GM12873 (cell line): Measurements from ENCODE around the gene RPA3.

Source experiments
- TF ChIP-seq, protein P1 (sequence below): IDR thresholded peaks from 2 replicates; pipeline ENCODE4 v1.5.1; 2012; ENCODE audit warnings: low read depth, mild to moderate bottlenecking, moderate library complexity, low read length, control low read depth; ENCODE audit not compliant: insufficient read depth; ENCODE audit errors: missing control alignments

RPA3 gene

DNA sequence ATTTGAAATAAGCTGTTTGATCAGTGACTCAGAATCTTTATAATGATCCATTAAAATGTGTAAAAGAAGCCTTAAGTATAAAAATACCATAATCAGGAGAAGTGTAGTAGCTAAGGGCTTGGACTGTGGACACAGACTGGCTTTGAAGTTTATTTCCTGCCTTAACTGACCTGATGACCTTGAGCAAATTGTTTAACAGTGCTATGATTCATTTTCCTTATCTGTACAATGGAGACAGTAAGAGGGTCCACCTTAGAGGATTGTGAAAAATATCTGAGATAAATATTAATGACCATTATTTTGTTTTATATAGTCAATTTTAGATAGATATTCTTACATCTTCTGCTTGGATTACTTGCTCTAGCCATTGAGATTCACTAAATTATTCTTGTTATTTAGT is 13.3 kb upstream of the RPA3 start:
- TF ChIP-seq, protein P1, sequence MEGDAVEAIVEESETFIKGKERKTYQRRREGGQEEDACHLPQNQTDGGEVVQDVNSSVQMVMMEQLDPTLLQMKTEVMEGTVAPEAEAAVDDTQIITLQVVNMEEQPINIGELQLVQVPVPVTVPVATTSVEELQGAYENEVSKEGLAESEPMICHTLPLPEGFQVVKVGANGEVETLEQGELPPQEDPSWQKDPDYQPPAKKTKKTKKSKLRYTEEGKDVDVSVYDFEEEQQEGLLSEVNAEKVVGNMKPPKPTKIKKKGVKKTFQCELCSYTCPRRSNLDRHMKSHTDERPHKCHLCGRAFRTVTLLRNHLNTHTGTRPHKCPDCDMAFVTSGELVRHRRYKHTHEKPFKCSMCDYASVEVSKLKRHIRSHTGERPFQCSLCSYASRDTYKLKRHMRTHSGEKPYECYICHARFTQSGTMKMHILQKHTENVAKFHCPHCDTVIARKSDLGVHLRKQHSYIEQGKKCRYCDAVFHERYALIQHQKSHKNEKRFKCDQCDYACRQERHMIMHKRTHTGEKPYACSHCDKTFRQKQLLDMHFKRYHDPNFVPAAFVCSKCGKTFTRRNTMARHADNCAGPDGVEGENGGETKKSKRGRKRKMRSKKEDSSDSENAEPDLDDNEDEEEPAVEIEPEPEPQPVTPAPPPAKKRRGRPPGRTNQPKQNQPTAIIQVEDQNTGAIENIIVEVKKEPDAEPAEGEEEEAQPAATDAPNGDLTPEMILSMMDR: no peak

DNA sequence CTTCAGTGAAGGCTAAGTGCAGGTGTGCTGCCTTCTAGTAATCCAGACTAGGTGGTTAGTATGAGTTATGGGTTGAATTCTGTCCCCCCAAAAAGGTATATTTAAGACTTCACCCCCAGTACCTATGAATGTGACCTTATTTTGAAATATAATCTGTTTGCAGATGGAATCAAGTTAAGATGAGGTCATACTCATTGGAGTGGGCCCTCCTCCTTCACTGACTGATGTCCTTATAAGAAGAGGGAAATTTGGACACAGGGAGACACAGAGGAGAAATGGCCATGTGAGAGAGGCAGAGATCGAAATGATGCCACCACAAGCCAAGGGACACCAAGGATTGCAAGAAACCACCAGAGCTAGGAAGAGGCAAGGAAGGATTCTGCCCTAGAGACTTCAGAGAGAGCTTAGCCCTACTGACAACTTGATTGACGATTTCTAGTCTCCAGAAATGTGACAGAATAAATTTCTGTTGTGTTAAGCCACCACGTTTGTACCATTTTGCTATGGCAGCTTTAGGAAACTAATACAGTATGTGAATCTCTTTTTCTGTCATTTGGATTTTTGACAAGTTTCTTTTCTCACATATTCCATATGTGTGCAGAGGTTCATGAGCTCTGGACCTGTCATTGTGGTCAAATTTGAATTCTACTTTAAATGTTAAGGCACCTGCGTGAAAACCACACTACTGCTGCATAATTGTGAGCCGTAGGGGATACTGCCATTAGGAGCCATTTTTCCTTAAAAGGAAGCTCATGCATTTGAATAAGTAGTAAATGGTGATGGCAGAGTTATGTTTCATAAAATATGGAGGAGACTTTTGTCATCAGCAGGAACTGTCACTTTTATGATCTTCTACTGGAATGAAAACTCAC is 2.6 kb upstream of the RPA3 start:
- TF ChIP-seq, protein P1: no peak

DNA sequence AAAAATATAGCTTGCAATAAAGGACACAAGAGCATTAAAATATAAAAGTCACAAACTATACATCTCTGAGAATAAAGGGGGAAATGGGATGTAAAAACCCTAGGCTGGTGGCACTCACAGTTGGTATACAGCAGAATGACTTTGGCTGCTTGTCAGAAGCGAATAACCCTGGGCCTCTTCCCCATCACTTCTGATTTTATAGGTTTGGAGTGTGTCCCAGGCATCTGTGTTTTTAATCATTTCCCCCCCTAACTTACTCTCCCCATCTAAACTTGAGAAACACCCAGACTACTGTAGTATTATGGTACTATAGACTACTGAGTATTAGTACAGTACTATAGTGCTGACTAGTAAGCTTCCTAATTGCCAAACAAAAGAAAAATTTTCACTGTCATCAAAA is 1.8 kb upstream of the RPA3 start:
- TF ChIP-seq, protein P1: no peak

DNA sequence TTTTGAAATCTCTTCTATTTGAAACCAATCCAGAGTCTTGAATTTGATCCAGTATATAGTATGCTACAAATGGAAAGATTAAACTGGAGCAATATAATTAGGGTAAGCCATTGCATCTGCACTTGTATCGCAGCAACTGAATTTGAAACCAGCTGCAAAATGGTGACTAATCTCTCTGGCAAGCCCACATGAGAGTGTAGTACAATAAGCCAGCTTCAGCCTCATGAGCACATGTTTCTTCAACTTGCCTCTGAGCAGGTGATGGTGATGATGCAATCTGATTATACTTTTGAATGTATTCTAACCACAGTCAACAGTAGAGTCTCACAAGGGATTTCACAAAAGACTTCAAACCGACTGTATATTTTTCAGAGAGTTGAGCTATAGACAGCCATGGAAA is 829 bp upstream of the RPA3 start:
- TF ChIP-seq, protein P1: no peak

DNA sequence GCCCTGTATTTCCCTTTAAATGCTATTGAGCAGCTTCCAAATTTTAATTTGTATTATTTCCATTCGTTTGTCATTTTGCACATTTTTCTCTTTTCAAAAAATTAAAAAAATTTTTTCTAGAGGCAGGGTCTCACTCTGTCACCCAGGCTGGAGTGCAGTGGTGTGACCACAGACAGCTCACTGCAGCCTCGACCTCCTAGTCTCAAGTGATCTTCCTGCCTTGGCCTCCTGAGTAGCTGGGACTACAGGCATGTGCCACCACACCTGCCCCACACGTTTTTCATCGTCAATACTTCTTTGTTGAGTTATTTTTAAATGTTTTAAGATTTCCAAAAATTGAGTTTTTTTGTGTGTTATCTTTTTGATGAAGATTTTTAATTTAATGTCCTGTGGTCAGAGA is 4.7 kb downstream of the RPA3 start:
- TF ChIP-seq, protein P1: no peak

DNA sequence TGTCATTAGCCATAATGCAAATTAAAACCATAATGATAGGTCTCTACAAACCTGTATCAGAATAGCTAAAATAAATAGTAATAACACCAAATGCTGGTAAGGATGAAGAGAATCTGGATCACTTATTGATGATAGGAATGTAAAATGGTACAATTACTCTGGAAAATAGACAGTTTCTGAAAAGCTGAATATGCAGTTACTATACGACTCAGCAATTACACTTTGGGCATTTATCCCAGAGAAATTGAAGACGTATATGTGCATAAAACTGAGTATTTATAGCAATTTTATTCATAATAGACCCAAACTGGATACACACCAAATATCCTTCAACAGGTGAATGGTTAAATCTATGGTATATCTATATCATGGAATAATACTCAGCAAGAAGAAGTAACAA is 7.9 kb downstream of the RPA3 start:
- TF ChIP-seq, protein P1: no peak

DNA sequence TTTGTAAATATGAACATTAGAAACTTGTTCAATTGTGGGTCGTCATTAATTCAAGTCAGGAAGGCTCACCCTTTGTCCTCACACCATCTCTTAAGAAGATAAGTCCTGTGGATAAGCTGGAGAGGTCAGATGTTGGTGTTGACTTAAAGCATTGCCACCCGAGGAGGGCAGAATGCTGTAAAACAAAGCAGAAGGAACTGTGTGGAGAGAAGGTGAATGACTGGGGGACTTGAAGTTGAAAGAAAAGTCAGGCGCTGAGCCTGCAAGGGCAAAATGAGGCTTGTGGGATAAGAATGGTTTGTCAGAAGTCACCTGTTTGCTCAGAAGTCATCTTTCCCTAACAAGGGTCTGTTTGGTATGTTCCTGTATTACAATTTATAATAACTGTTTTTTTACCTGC is 9.1 kb downstream of the RPA3 start:
- TF ChIP-seq, protein P1: no peak
